Liver (tissue), 9 donors: ENCODE results near the gene TNS3. TPM values are rescaled to one million over a fixed set of nuclear protein-coding genes. Genes with fewer than 3 reads are reported as not detected.

ENCODE experiments used
- DNase-seq: peaks from one replicate; pipeline ENCODE4 v3.0.0-alpha.2; 2017; ENCODE audit warnings: low spot score
- H3K27ac ChIP-seq, 2 donors: one replicate each; pipeline ENCODE4 v1.7.0; 2013; ENCODE audit warnings: inconsistent platforms in 2 of 2, low read length in 2 of 2, control low read depth in 1 of 2, low read depth in 1 of 2, mild to moderate bottlenecking in 1 of 2
- H3K27me3 ChIP-seq, 4 donors: one replicate each; pipeline versions ENCODE4 v1.6.1 to v1.7.0; 2013; ENCODE audit warnings: low read length in 3 of 4, inconsistent platforms in 1 of 4, mild to moderate bottlenecking in 1 of 4, moderate library complexity in 1 of 4; ENCODE audit not compliant: control insufficient read depth in 4 of 4, insufficient read depth in 4 of 4
- H3K36me3 ChIP-seq, 4 donors: one replicate each; pipeline versions ENCODE4 v1.6.1 to v1.7.0; 2013; ENCODE audit warnings: low read length in 3 of 4, mild to moderate bottlenecking in 3 of 4, low read depth in 1 of 4, moderate library complexity in 1 of 4; ENCODE audit not compliant: control insufficient read depth in 4 of 4, insufficient read depth in 3 of 4
- H3K4me1 ChIP-seq, 4 donors: one replicate each; pipeline versions ENCODE4 v1.6.1 to v1.7.0; 2013; ENCODE audit warnings: low read length in 3 of 4, mild to moderate bottlenecking in 3 of 4, moderate library complexity in 1 of 4; ENCODE audit not compliant: control insufficient read depth in 4 of 4, insufficient read depth in 4 of 4
- H3K4me3 ChIP-seq, 3 donors: one replicate each; pipeline versions ENCODE4 v1.6.1 to v1.7.0; 2013; ENCODE audit warnings: low read length in 3 of 3, control low read depth in 1 of 3, low read depth in 1 of 3, mild to moderate bottlenecking in 1 of 3
- H3K9ac ChIP-seq, 2 donors: one replicate each; pipeline ENCODE4 v1.7.0; 2013; ENCODE audit warnings: low read length in 2 of 2, mild to moderate bottlenecking in 2 of 2, moderate library complexity in 2 of 2, control low read depth in 1 of 2, low read depth in 1 of 2
- H3K9me3 ChIP-seq, 4 donors: one replicate each; pipeline versions ENCODE4 v1.6.1 to v1.7.0; 2013; ENCODE audit warnings: low read length in 3 of 4; ENCODE audit not compliant: control insufficient read depth in 4 of 4
- ATF3 ChIP-seq: IDR thresholded peaks from 2 replicates; pipeline ENCODE4 v1.6.1; 2016; ENCODE audit warnings: antibody characterized with exemption
- CTCF ChIP-seq: fragments of 150-350 bp; IDR thresholded peaks from 2 replicates; pipeline ENCODE4 v1.5.1; 2017; ENCODE audit warnings: improper control_type of control experiment, low read depth, low read length; ENCODE audit not compliant: missing input control
- EGR1 ChIP-seq, 2 donors: IDR thresholded peaks; 2 replicates each; pipeline ENCODE4 v1.6.1; 2016 to 2018; ENCODE audit warnings: antibody characterized with exemption in 2 of 2, low read depth in 2 of 2
- FOXA1 ChIP-seq: IDR thresholded peaks from 2 replicates; pipeline ENCODE4 v1.6.1; 2016; ENCODE audit warnings: antibody characterized with exemption
- FOXA2 ChIP-seq: IDR thresholded peaks from 2 replicates; pipeline ENCODE4 v1.6.1; 2016; ENCODE audit warnings: antibody characterized with exemption
- GABPA ChIP-seq, 2 donors: IDR thresholded peaks in 1 of 2; conservative IDR thresholded peaks in 1 of 2; 2 replicates each; pipeline ENCODE4 v1.6.1; 2016; ENCODE audit warnings: antibody characterized with exemption in 2 of 2, mild to moderate bottlenecking in 1 of 2, moderate library complexity in 1 of 2
- MAX ChIP-seq: IDR thresholded peaks from 2 replicates; pipeline ENCODE4 v1.6.1; 2016; ENCODE audit warnings: antibody characterized with exemption
- NR2F2 ChIP-seq: IDR thresholded peaks from 2 replicates; pipeline ENCODE4 v1.6.1; 2016; ENCODE audit warnings: antibody characterized with exemption
- RAD21 ChIP-seq, 2 donors: IDR thresholded peaks; 2 replicates each; pipeline ENCODE4 v1.6.1; 2016; ENCODE audit warnings: antibody characterized with exemption in 2 of 2, mild to moderate bottlenecking in 2 of 2
- YY1 ChIP-seq: IDR thresholded peaks from 2 replicates; pipeline ENCODE4 v1.6.1; 2016; ENCODE audit warnings: antibody characterized with exemption, mild to moderate bottlenecking
- ZBTB33 ChIP-seq: IDR thresholded peaks from 2 replicates; pipeline ENCODE4 v1.6.1; 2016; ENCODE audit warnings: antibody characterized with exemption
- WGBS: extraction: QIAGEN DNeasy Blood & Tissue Kit; methylation state at CpG from one replicate; pipeline ENCODE4 v1.1.7; 2013; 5-methylcytosine and 5-hydroxymethylcytosine counted together
- polyA plus RNA-seq, 2 donors: library from polyadenylated mRNA; stranded (reverse) in 1 of 2; unstranded in 1 of 2; fragments of 200-250 nt in 1 of 2; fragments of >200 nt in 1 of 2; fragmentation: Nextera tagmentation in 1 of 2; extraction: Ambion mirVana in 1 of 2; gene quantifications; one replicate each; pipeline versions ENCODE4 v1.2.1 to v1.2.3, GENCODE V29; 2013 to 2015
- total RNA-seq, 2 donors: library from RNA; depleted of rRNA; stranded (reverse); fragments of >200 nt; gene quantifications; one replicate each; pipeline ENCODE4 v1.2.3, GENCODE V29; 2014
- donor health status: healthy.
- donor health status: healthy.
- donor health status: healthy.
- donor health status: healthy.
- donor health status: healthy.

The TNS3 gene
- total and polyA plus RNA-seq, 4 donors, result 16.8 to 100 (median 29.5) TPM

- WGBS, result 93% methylated on average over 15 of the region's 15 CpGs
These were observed 178.7 kb downstream of the TNS3 start for GRCh38 chr7:47402941-47403866.

More at GRCh38 chr7:47402941-47403866, 178.7 kb downstream of the TNS3 start:
- TF ChIP-seq GABPA (IDR thresholded peaks at IDR 0.05 in 1 of 2, conservative IDR thresholded peaks at IDR 0.05 in 1 of 2) (no peak), FOXA1 (no peak), RAD21 (IDR thresholded peaks at IDR 0.05) (no peak), YY1 (no peak), CTCF (no peak), ZBTB33 (no peak), NR2F2 (no peak), FOXA2 (no peak), ATF3 (no peak), MAX (no peak), EGR1 (IDR thresholded peaks at IDR 0.05; ENCODE audit: low read depth in 2 of 2) (no peak)
- Histone ChIP-seq H3K27me3 (no peaks in the 10 kb centered on the region), H3K27ac (no peak overlapping the region), H3K9me3 (no peaks in the 10 kb centered on the region), H3K4me1 (peaks cover 6 to 31% (median 21%) of the 10 kb centered on the region in 4 donors), H3K9ac (no peak overlapping the region), H3K4me3 (no peak overlapping the region), H3K36me3 (peaks cover 10 to 53% (median 26%) of the 10 kb centered on the region in 4 donors)
- no peak for DNase-seq
